Measurements from ENCODE around the gene ALDOA. TPM values are rescaled to one million over a fixed set of nuclear protein-coding genes. Genes with fewer than 3 reads are reported as not detected.

Gene ALDOA
- total and polyA plus RNA-seq, 9 of the 15 experiments (the other 6 are each of a cell fraction or from before 2014, with no cell fraction given), result 311 to 2,224 (median 1,293) TPM

GRCh38 chr16:30065102-30065942, at the start of gene ALDOA (continued):
- peak; percentile 84; the same call in 1 of the 2 replicates for TF ChIP-seq HNRNPL (IDR thresholded peaks at IDR 0.05; ENCODE audit: low read depth, low read length)
- peak; percentile 59; the same call in 1 of the 2 replicates for TF ChIP-seq MBD2 (IDR thresholded peaks at IDR 0.05; ENCODE audit: borderline replicate concordance, low read depth)
- peak; percentile 36; the same call in 1 of the 2 replicates for TF ChIP-seq RB1 (IDR thresholded peaks at IDR 0.05; ENCODE audit: low read depth)
- TF ChIP-seq L3MBTL2 (IDR thresholded peaks at IDR 0.05), result peak; percentile 97
- TF ChIP-seq SNIP1 (IDR thresholded peaks at IDR 0.05; ENCODE audit: low read depth), result no peak
- no peak for TF ChIP-seq ZNF311 (CRISPR knock-in tag; IDR thresholded peaks at IDR 0.05)
- peak; percentile 69 for TF ChIP-seq JUN (IDR thresholded peaks at IDR 0.05; ENCODE audit: borderline replicate concordance, low read depth, low read length)
- TF ChIP-seq JUN (CRISPR knock-in tag; IDR thresholded peaks at IDR 0.05; ENCODE audit: borderline replicate concordance), result peak; percentile 95
- peak; percentile 76 for TF ChIP-seq NFRKB (IDR thresholded peaks at IDR 0.05; ENCODE audit: low read depth)
- no peak for TF ChIP-seq ZNF23 (CRISPR knock-in tag; IDR thresholded peaks at IDR 0.05)
- no peak for TF ChIP-seq STAT5A (IDR thresholded peaks at IDR 0.05; ENCODE audit: borderline replicate concordance, low read length)
- peak; percentile 63 for TF ChIP-seq CCNT2 (IDR thresholded peaks at IDR 0.05; ENCODE audit: borderline replicate concordance, extremely low read depth, insufficient read length, low read depth, low read length)
- TF ChIP-seq, protein P1, sequence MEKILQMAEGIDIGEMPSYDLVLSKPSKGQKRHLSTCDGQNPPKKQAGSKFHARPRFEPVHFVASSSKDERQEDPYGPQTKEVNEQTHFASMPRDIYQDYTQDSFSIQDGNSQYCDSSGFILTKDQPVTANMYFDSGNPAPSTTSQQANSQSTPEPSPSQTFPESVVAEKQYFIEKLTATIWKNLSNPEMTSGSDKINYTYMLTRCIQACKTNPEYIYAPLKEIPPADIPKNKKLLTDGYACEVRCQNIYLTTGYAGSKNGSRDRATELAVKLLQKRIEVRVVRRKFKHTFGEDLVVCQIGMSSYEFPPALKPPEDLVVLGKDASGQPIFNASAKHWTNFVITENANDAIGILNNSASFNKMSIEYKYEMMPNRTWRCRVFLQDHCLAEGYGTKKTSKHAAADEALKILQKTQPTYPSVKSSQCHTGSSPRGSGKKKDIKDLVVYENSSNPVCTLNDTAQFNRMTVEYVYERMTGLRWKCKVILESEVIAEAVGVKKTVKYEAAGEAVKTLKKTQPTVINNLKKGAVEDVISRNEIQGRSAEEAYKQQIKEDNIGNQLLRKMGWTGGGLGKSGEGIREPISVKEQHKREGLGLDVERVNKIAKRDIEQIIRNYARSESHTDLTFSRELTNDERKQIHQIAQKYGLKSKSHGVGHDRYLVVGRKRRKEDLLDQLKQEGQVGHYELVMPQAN (IDR thresholded peaks at IDR 0.05; ENCODE audit: borderline replicate concordance), result peak; percentile 61; the same call in 1 of the 2 replicates
- TF ChIP-seq FOSL1 (tag; conservative IDR thresholded peaks at IDR 0.05), result peak; percentile 91
- no peak for TF ChIP-seq SP2 (IDR thresholded peaks at IDR 0.05; ENCODE audit: extremely low read depth, low read depth, low read length, poor library complexity, severe bottlenecking)
- no peak for TF ChIP-seq ZNF507 (tag; conservative IDR thresholded peaks at IDR 0.05)
- TF ChIP-seq, protein P2, sequence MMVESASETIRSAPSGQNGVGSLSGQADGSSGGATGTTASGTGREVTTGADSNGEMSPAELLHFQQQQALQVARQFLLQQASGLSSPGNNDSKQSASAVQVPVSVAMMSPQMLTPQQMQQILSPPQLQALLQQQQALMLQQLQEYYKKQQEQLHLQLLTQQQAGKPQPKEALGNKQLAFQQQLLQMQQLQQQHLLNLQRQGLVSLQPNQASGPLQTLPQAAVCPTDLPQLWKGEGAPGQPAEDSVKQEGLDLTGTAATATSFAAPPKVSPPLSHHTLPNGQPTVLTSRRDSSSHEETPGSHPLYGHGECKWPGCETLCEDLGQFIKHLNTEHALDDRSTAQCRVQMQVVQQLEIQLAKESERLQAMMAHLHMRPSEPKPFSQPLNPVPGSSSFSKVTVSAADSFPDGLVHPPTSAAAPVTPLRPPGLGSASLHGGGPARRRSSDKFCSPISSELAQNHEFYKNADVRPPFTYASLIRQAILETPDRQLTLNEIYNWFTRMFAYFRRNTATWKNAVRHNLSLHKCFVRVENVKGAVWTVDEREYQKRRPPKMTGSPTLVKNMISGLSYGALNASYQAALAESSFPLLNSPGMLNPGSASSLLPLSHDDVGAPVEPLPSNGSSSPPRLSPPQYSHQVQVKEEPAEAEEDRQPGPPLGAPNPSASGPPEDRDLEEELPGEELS (CRISPR knock-in tag; IDR thresholded peaks at IDR 0.05; ENCODE audit: borderline replicate concordance), result peak; percentile 67; the same call in 1 of the 2 replicates
- TF ChIP-seq TEAD4 (IDR thresholded peaks at IDR 0.05; ENCODE audit: low read length), result peak; percentile 20; the same call in 1 of the 2 replicates
- peak; percentile 85; the same call in 1 of the 2 replicates for TF ChIP-seq TEAD4 (CRISPR knock-in tag; IDR thresholded peaks at IDR 0.05; ENCODE audit: borderline replicate concordance)
- TF ChIP-seq, protein P3, sequence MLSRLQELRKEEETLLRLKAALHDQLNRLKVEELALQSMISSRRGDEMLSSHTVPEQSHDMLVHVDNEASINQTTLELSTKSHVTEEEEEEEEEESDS (CRISPR knock-in tag; IDR thresholded peaks at IDR 0.05), result no peak
- peak; percentile 92 for TF ChIP-seq ZBTB7A (IDR thresholded peaks at IDR 0.05; ENCODE audit: borderline replicate concordance, control insufficient read depth, low read depth, low read length)
- TF ChIP-seq PATZ1 (CRISPR knock-in tag; IDR thresholded peaks at IDR 0.05; ENCODE audit: borderline replicate concordance), result peak; percentile 61; the same call in 1 of the 2 replicates

All from K562 (cell line).